Measurements from ENCODE around the gene DTD1.

The DTD1 gene

DNA sequence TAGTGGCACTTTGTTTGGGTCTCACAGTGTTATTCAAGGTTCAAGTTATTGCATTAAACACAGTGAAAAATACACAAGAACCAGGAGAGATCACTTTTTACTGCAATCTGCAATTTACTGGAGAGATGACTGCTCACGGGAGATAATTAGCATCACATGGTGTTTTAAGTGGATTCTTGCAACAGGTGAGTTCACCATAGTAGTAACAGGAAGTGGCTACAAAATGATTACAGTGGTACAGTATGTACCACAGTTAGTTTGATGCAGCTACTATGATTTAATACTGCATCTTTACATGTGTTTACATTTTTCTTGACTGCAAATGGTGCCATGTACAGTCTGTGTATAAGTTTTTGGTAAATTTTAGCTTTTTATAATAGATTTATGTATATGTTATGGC, 129.2 kb downstream of the DTD1 start:
- Histone ChIP-seq H3K27me3 (no peaks in the 10 kb centered on the region), H3K9me3 (no peaks in the 10 kb centered on the region), H3K4me1 (no peaks in the 10 kb centered on the region), H3K36me3 (no peaks in the 10 kb centered on the region), H3K27ac (no peak overlapping the region), H3K4me3 (no peak overlapping the region)
- TF ChIP-seq, protein P1, sequence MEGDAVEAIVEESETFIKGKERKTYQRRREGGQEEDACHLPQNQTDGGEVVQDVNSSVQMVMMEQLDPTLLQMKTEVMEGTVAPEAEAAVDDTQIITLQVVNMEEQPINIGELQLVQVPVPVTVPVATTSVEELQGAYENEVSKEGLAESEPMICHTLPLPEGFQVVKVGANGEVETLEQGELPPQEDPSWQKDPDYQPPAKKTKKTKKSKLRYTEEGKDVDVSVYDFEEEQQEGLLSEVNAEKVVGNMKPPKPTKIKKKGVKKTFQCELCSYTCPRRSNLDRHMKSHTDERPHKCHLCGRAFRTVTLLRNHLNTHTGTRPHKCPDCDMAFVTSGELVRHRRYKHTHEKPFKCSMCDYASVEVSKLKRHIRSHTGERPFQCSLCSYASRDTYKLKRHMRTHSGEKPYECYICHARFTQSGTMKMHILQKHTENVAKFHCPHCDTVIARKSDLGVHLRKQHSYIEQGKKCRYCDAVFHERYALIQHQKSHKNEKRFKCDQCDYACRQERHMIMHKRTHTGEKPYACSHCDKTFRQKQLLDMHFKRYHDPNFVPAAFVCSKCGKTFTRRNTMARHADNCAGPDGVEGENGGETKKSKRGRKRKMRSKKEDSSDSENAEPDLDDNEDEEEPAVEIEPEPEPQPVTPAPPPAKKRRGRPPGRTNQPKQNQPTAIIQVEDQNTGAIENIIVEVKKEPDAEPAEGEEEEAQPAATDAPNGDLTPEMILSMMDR (IDR thresholded peaks at IDR 0.05): no peak
- intact Hi-C loops (cut with DNase I; ENCODE audit: low total_unique reads): no loop called here
- DNase-seq: no peak

DNA sequence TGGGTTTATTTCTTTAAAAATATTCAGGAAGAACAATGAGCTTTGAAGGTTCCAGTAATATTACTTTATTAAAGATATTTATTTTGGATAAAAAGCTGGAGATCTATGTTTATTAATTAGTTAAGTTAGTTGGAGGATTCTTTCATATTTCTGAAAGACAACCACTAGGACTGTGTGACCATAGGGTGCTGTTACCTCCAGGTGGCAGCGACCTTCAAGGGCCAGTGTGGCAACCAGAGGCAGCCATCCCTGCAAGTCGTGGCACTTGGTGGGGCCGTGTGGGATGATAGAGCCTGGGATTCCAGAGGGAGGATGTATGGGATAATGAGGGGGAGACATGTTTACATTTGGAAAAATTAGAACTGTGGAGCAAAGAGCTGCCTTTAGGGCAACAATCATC, 130.3 kb downstream of the DTD1 start:
- H3K27me3 ChIP-seq: no peaks in the 10 kb centered on the region
- intact Hi-C loops (cut with DNase I; ENCODE audit: low total_unique reads): no loop called here
- H3K4me1 ChIP-seq: no peaks in the 10 kb centered on the region
- TF ChIP-seq, protein P1 (IDR thresholded peaks at IDR 0.05): no peak
- H3K36me3 ChIP-seq: no peaks in the 10 kb centered on the region
- DNase-seq: no peak
- H3K4me3 ChIP-seq: no peak overlapping the region
- H3K27ac ChIP-seq: no peak overlapping the region
- no peaks in the 10 kb centered on the region for H3K9me3 ChIP-seq

DNA sequence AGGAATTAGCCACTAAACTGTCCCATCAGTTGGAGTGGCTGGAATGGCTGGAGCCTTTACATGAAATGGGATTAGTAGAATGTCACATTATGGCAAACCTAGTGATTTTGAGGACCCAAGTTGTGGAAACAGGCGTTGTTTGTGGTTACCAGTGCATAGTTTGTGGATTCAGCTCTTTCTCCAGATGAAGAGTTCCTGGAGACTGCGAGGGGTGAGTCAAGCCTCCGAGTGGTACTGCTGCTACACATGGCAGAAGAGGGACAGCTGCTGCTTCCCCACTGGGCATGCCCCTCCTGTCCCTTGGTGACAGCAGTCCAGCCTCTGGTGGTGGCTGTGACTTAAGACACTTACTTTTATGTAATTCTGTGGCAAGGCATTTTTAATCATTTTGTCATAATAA, 131.6 kb downstream of the DTD1 start:
- H3K4me1 ChIP-seq: no peaks in the 10 kb centered on the region
- no peak overlapping the region for H3K27ac ChIP-seq
- intact Hi-C loops (cut with DNase I; ENCODE audit: low total_unique reads): no loop called here
- TF ChIP-seq, protein P1 (IDR thresholded peaks at IDR 0.05): no peak
- no peak for DNase-seq
- H3K27me3 ChIP-seq: no peaks in the 10 kb centered on the region
- H3K36me3 ChIP-seq: no peaks in the 10 kb centered on the region
- H3K9me3 ChIP-seq: no peaks in the 10 kb centered on the region
- no peak overlapping the region for H3K4me3 ChIP-seq

DNA sequence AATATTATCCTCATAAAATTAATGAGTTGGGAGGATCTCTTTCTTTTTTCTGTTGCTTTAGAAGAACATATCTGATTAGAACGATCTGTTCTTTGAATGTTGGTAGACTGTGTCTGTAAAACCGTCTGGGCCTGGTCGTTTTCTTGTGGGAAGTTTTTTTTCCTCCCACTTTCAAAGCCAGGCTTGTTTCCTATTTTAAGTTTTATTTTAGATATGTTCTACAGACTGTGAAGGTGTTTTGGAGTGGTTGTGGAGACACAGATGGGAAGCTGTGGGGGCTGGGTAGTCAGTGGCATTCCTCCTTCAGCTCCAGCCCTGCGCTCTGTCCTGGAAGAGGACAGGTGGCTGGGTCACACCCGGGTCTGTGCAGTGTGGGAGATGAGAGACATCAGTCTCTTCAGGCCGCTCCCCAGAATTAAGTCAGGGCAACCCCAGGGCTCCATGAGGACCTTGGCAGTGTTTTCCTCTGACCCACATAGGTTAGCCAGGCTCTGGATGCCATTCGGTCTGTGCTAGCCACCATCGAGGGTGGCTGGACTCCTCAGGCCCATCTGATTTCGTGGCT, 133.8 kb downstream of the DTD1 start:
- intact Hi-C loops (cut with DNase I; ENCODE audit: low total_unique reads): no loop called here
- Histone ChIP-seq H3K27ac (no peak overlapping the region), H3K4me1 (no peaks in the 10 kb centered on the region), H3K9me3 (no peaks in the 10 kb centered on the region), H3K27me3 (no peaks in the 10 kb centered on the region), H3K36me3 (no peaks in the 10 kb centered on the region), H3K4me3 (no peak overlapping the region)
- DNase-seq: no peak
- TF ChIP-seq, protein P1 (IDR thresholded peaks at IDR 0.05): no peak

DNA sequence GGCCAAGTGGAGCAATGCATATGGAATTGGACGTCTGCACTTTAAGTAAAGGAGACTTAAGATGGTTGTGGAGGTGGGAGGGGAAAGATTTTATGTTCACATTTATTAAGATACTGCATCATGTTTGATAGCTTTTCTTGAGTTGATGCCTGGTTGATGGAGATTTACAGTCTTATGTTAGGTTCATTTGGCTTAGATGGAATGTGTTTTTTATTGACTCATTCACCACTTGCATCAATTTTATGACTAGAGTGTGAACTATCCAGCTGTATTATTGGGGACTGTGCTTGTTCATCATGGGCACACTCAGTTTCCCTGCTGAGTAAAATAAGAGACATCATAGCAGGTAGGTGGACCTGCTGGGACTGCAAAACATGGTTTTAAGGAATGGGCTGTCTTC, 134.5 kb downstream of the DTD1 start:
- H3K4me1 ChIP-seq: no peaks in the 10 kb centered on the region
- H3K27ac ChIP-seq: no peak overlapping the region
- no peaks in the 10 kb centered on the region for H3K27me3 ChIP-seq
- intact Hi-C loops (cut with DNase I; ENCODE audit: low total_unique reads): no loop called here
- H3K4me3 ChIP-seq: no peak overlapping the region
- no peaks in the 10 kb centered on the region for H3K9me3 ChIP-seq
- no peak for DNase-seq
- no peaks in the 10 kb centered on the region for H3K36me3 ChIP-seq
- TF ChIP-seq, protein P1 (IDR thresholded peaks at IDR 0.05): no peak

DNA sequence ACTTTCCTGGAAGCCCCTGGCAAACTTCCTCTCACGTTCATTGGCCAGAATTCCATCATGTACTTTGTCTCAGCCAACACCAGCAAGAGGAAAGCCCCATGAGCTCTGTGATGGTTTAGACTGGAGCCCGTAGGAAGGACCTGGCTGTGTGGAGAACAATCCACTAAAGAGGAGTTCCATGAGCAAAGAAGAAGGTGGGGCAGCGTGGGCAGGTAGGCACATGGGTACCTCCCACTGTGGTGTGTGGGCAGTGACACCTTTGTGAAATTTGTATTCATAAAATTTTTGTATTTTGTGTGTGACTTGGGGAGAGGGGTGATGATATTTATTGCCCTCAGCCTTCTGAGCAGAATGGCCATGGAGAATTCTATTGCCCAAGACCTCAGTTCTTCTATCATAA, 136.2 kb downstream of the DTD1 start:
- intact Hi-C loops (cut with DNase I; ENCODE audit: low total_unique reads): no loop called here
- no peak overlapping the region for H3K4me3 ChIP-seq
- H3K27ac ChIP-seq: no peak overlapping the region
- TF ChIP-seq, protein P1 (IDR thresholded peaks at IDR 0.05): no peak
- H3K9me3 ChIP-seq: no peaks in the 10 kb centered on the region
- H3K4me1 ChIP-seq: no peaks in the 10 kb centered on the region
- DNase-seq: no peak
- no peaks in the 10 kb centered on the region for H3K27me3 ChIP-seq
- H3K36me3 ChIP-seq: no peaks in the 10 kb centered on the region

Data from tibial artery (tissue), 4 donors.